ENCODE data around the gene CCL28.

DNA sequence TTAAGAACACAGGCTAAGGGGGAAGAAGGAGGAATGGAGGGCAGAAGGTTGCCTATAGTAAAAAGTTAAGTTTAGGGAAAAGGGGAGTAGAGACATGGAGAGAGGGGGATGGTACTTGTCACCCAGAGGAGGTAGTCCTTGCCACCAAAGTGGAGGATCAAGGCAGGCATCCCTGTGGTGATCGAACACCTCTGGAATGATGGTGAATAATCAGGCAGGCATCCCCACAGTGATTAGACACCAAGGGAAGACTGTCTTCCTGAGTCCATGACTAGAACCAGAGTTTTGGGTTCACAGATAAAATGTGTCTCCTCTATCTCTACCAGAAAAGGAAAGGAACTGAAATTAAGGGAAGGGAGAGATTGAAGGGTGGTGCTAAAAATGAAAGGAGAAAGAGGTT, 79.8 kb downstream of the CCL28 start:
- TF ChIP-seq CTCF (IDR thresholded peaks at IDR 0.05; ENCODE audit: insufficient read depth, low read length, poor library complexity, severe bottlenecking) (no peak), EZH2phosphoT487 (conservative IDR thresholded peaks at IDR 0.05; ENCODE audit: low read length) (no peak)
